Stimulated activated CD8-positive, alpha-beta memory T cell treated with anti-CD3 and anti-CD28 coated beads, Interleukin-7, amount 100 ng/mL, for 24 hours (primary cell): ENCODE measurements around the gene GALK2.
"Not testable (repeated sequence)": the region's sequence is repeated elsewhere in the genome, so short reads cannot be mapped to it uniquely, and the experiment has no call there.

Source experiments
- DNase-seq: peaks from one replicate; pipeline ENCODE4 v3.0.0-alpha.2; 2020; ENCODE audit warnings: low read depth

GALK2 gene

DNA sequence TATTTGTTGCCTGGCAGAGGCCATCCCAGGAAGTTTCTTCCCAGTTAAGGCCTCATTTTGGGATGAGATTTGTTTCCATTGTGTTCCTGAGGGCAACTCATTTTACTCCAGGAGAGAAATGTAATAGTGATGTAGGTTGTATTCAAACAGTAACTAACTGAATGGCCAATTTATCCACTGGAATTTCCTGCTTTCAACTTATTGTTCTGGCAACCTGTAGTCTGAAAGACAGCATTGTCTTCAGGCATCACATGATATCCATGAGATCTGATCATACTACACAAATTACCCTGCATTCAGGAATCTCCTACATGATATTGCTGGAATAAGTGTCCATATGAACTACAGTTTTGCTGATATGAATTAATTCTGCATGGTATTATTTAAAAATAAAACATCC is 173.5 kb downstream of the GALK2 start:
- no peak for DNase-seq

DNA sequence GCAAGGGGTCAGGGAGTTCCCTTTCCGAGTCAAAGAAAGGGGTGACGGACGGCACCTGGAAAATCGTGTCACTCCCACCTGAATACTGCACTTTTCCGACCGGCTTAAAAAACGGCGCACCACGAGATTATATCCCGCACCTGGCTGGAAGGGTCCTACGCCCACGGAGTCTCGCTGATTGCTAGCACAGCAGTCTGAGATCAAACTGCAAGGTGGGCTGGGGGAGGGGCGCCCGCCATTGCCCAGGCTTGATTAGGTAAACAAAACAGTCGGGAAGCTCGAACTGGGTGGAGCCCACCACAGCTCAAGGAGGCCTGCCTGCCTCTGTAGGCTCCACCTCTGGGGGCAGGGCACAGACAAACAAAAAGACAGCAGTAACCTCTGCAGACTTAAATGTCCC is 184.4 kb downstream of the GALK2 start:
- DNase-seq, result not testable (repeated sequence)

DNA sequence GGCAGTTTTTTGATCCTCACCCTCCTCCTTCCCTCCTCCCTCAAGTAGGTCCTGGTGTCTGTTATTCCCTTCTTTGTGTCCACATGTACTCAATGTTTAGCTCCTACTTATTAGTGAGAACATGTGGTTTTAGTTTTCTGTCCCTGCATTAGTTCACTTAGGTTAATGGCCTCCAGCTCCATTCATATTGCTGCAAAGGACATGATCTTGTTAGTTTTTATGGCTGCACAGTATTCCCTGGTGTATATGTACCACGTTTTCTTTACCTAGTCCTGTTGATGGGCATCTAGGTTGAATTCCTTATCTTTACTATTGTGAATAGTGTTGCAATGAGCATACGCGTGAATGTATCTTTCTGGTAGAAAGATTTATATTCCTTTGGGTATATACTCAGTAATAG is 191.3 kb downstream of the GALK2 start:
- no peak for DNase-seq

DNA sequence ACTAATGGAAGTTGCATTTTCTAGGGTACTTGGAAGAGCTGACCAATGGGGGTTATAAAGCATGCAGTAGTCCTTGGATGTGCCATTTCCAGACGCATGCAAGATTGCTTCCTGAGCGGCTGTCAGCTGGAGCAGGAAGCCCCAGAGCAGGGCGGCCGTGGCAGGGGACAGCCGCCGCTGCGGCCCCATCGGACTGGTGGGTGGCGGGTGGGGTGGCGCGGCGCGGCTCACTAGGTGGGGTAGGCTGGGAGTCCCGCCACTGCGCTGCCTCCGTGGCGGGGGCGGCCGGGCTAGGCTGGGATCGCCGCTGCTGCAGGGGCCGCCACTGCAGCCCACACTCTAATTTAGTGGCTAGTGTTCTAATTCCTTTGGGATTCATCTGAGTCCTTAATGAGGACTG is 196.4 kb downstream of the GALK2 start:
- no peak for DNase-seq

DNA sequence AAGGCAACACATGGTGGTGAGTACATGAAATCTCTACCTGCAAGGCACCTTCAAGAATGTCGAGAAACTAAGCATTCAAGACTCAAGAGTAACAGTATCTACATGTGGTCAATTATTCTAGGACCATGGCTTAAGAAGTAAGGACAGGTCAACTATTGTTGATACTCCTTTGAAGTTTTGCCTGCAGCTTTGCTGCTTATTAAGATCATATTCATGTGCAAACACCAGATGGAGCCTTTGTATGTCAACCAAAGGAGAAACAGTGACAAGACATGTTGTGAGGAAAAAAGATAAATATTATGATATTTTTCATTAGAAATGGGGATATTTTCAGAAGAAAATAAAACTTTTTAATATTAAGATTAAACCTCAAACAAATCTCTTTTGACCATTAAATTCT is 200.7 kb downstream of the GALK2 start:
- DNase-seq, result no peak

DNA sequence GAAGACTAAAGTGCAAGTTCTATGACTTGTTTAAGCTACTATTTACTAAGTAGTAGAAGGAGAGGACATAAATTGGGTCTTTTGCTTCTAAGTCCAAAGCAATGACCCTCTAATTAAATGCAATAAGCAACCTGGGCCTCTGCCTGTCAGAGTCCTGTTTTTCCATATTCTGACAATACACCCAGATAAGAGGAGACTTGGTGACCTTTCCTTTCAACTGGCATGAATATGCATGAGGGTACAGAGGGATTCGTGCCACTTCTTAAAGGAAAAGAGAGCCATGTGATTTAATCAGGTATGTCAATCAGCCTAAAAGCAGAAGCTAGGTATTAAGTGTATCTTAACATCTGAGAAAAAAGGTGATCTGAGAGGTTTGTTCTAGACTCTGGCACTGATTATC is 202.3 kb downstream of the GALK2 start:
- no peak for DNase-seq

DNA sequence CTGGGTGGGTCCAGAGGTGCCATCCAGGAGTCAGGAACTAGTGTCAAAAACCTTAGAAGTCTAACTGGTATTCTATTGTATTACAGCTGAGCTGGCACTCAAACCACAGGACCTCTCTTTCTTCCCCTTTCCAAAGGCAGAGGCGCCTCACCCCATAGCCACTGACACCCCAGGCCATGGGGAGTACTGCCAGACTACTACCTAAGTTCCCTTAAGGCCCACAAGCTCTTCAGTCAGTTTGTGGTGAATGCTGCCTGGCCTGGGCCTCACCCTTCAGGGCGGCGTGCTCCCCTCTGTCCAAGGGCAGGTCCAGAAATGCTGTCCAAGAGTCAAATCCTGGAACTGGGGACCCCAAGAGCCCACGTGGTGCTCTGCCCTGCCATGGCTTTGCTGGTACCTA is 209.9 kb downstream of the GALK2 start:
- no peak for DNase-seq

DNA sequence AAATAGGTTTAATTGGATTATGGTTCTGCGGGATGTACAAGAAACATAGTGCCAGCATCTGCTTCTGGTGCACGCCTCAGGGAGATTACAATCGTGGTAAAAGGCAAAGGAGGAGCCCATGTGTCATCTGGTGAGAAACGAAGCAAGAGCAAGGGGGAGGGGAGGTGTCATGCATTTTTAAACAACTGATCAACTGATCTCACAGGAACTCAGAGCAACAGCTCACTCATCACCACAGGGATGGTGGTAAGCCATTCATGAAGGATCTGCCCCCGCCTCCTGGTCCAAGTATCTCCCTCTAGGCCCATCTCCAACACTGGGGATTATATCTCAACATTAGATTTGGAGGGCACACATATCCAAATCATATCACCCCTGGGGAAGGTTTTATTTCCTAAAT is 210.9 kb downstream of the GALK2 start:
- no peak for DNase-seq
